HG03432 (cell line): ENCODE measurements around the gene LCLAT1.
"Not testable (repeated sequence)": the region's sequence is repeated elsewhere in the genome, so short reads cannot be mapped to it uniquely, and the experiment has no call there.

Experiments
- ATAC-seq: cut with Tn5 transposase; IDR thresholded peaks from one replicate; pipeline ENCODE4 v1.9.1; 2021; ENCODE audit warnings: mild to moderate bottlenecking, moderate library complexity; ENCODE audit not compliant: unreplicated experiment

LCLAT1 gene

GRCh38 chr2:30633039-30633438 is 186.0 kb downstream of the LCLAT1 start:
- no peak for ATAC-seq

- no peak for ATAC-seq
Measured at GRCh38 chr2:30636311-30636710, 189.3 kb downstream of the LCLAT1 start.

- ATAC-seq: no peak
Measured at GRCh38 chr2:30639836-30640235, 192.8 kb downstream of the LCLAT1 start.

- ATAC-seq: no peak
Measured at GRCh38 chr2:30641765-30642345, 194.8 kb downstream of the LCLAT1 start.

GRCh38 chr2:30643013-30643412 is 196.0 kb downstream of the LCLAT1 start:
- not testable (repeated sequence) for ATAC-seq

- ATAC-seq: no peak
Measured at GRCh38 chr2:30643674-30644073, 196.6 kb downstream of the LCLAT1 start.

GRCh38 chr2:30645081-30645744 is 198.2 kb downstream of the LCLAT1 start:
- no peak for ATAC-seq

GRCh38 chr2:30645745-30646119 is 198.7 kb downstream of the LCLAT1 start:
- no peak for ATAC-seq

GRCh38 chr2:30647752-30648457 is 200.9 kb downstream of the LCLAT1 start:
- ATAC-seq: no peak

- ATAC-seq: no peak
Measured at GRCh38 chr2:30649278-30649677, 202.2 kb downstream of the LCLAT1 start.

GRCh38 chr2:30649828-30650227 is 202.8 kb downstream of the LCLAT1 start:
- no peak for ATAC-seq

GRCh38 chr2:30652271-30652915 is 205.3 kb downstream of the LCLAT1 start:
- ATAC-seq: no peak

GRCh38 chr2:30653847-30654246 is 206.8 kb downstream of the LCLAT1 start:
- ATAC-seq: no peak

GRCh38 chr2:30654404-30654803 is 207.4 kb downstream of the LCLAT1 start:
- ATAC-seq: no peak

GRCh38 chr2:30655211-30655610 is 208.2 kb downstream of the LCLAT1 start:
- no peak for ATAC-seq

GRCh38 chr2:30655660-30656059 is 208.6 kb downstream of the LCLAT1 start:
- ATAC-seq: no peak

- no peak for ATAC-seq
Measured at GRCh38 chr2:30656079-30656478, 209.0 kb downstream of the LCLAT1 start.

GRCh38 chr2:30661173-30662107 is 214.4 kb downstream of the LCLAT1 start:
- no peak for ATAC-seq

- no peak for ATAC-seq
Measured at GRCh38 chr2:30662268-30663131, 215.5 kb downstream of the LCLAT1 start.

- ATAC-seq: no peak
Measured at GRCh38 chr2:30663321-30663720, 216.3 kb downstream of the LCLAT1 start.
